Endothelial cell of umbilical vein (primary cell): ENCODE data around the gene SATB2.

Experiments
- POLR2A ChIP-seq: IDR thresholded peaks from 2 replicates; pipeline ENCODE4 v1.6.1; 2012; ENCODE audit warnings: low read depth, mild to moderate bottlenecking, control low read depth, low read length
- POLR2AphosphoS5 ChIP-seq: IDR thresholded peaks from 2 replicates; pipeline ENCODE4 v1.6.1; 2012; ENCODE audit warnings: low read depth, mild to moderate bottlenecking, control low read depth, low read length, moderate library complexity; ENCODE audit not compliant: insufficient read depth
- TF ChIP-seq, protein P1 (sequence below), 2 donors: IDR thresholded peaks; 1 replicate in 1 of 2; 2 replicates in 1 of 2; pipeline ENCODE4 v1.5.1; 2011; ENCODE audit warnings: low read length in 2 of 2, mild to moderate bottlenecking in 2 of 2, moderate library complexity in 2 of 2, control low read depth in 1 of 2, inconsistent platforms in 1 of 2, low read depth in 1 of 2; ENCODE audit not compliant: insufficient read depth in 1 of 2; ENCODE audit errors: extremely low read depth in 1 of 2

DNA sequence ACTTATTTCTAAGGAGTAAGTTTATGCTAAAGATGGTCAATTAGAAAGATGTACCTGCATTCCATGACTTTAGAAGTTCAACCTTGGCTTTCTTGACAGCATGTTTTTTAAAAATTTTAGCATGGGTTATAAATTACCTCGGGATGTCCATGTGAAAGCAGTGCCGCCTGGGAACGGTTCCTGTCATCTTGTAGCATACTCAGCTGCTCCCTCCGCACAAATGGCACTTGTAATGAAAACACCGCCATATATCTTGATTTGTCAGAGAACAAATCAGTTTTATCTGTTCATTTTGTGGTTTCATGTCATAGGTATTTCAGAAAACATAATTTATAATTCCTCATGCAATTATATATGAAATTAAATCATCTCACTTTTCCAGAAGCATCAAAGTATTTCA, 38.3 kb downstream of the SATB2 start:
- TF ChIP-seq POLR2A (no peak), POLR2AphosphoS5 (no peak)
- TF ChIP-seq, protein P1, sequence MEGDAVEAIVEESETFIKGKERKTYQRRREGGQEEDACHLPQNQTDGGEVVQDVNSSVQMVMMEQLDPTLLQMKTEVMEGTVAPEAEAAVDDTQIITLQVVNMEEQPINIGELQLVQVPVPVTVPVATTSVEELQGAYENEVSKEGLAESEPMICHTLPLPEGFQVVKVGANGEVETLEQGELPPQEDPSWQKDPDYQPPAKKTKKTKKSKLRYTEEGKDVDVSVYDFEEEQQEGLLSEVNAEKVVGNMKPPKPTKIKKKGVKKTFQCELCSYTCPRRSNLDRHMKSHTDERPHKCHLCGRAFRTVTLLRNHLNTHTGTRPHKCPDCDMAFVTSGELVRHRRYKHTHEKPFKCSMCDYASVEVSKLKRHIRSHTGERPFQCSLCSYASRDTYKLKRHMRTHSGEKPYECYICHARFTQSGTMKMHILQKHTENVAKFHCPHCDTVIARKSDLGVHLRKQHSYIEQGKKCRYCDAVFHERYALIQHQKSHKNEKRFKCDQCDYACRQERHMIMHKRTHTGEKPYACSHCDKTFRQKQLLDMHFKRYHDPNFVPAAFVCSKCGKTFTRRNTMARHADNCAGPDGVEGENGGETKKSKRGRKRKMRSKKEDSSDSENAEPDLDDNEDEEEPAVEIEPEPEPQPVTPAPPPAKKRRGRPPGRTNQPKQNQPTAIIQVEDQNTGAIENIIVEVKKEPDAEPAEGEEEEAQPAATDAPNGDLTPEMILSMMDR (IDR thresholded peaks at IDR 0.05; ENCODE audit: extremely low read depth in 1 of 2, insufficient read depth in 1 of 2, low read depth in 1 of 2, low read length in 2 of 2): no peak
